Neural crest cell (in vitro differentiated cells): ENCODE results near the gene GIT2. TPM values are rescaled to one million over a fixed set of nuclear protein-coding genes. Genes with fewer than 3 reads are reported as not detected.

Source experiments
- DNase-seq: peaks from one replicate; pipeline ENCODE4 v3.0.0; 2021; ENCODE audit warnings: low read depth, mixed read lengths, low spot score
- H3K27ac Mint-ChIP-seq: one replicate; pipeline ENCODE4 v1.8.0; 2021; ENCODE audit warnings: mild to moderate bottlenecking, mixed read lengths; ENCODE audit not compliant: unreplicated experiment
- H3K27me3 Mint-ChIP-seq: 2 replicates; pipeline ENCODE4 v1.8.0; 2021; ENCODE audit warnings: low read depth, mild to moderate bottlenecking, mixed read lengths
- H3K36me3 Mint-ChIP-seq: 2 replicates; pipeline ENCODE4 v1.8.0; 2021; ENCODE audit warnings: low read depth, mild to moderate bottlenecking, mixed read lengths
- H3K4me1 Mint-ChIP-seq: 2 replicates; pipeline ENCODE4 v1.8.0; 2021; ENCODE audit warnings: mixed read lengths
- H3K4me3 Mint-ChIP-seq: one replicate; pipeline ENCODE4 v1.8.0; 2021; ENCODE audit warnings: mild to moderate bottlenecking, mixed read lengths
- H3K9me3 Mint-ChIP-seq: 2 replicates; pipeline ENCODE4 v1.8.0; 2021; ENCODE audit warnings: mixed read lengths
- total RNA-seq: library from RNA; stranded (reverse); gene quantifications from 2 replicates; pipeline ENCODE4 v1.2.1, GENCODE V29; 2021
- TF ChIP-seq, protein P1 (sequence below): fragments of 200-600 bp; sonication (generic); conservative IDR thresholded peaks from 2 replicates; pipeline ENCODE4 v1.5.0; 2021; ENCODE audit warnings: antibody characterized with exemption, mild to moderate bottlenecking

GIT2 gene
- total RNA-seq, 1 donor from 2014 or later, result 31.1 TPM

- H3K36me3 Mint-ChIP-seq, result peaks cover 13% of the 10 kb centered on the region
Observed at GRCh38 chr12:109948368-109948767, 47.8 kb downstream of the GIT2 start.

DNA sequence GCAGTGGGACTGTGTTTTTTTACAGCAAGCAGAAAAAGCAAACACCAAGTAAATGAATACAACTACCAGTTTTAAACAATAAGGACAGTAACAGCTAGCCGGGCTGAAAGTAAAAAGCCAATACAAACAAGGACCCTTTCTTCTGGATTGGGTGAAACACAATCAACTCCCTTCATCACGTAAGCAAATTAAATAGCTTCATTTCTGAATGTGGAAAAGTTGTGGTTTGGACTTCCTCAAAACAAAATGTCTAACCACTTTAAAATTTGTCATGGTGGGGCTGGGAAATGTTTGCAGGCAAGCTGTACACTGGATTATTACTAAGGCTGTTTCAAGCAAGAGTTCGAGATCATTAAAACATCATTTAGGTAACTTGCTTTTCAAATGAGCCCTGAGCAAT, 48.6 kb downstream of the GIT2 start:
- peak overlapping the region; percentile 16 for H3K4me3 Mint-ChIP-seq
- no peaks in the 10 kb centered on the region for H3K9me3 Mint-ChIP-seq
- H3K27me3 Mint-ChIP-seq, result no peaks in the 10 kb centered on the region
- H3K4me1 Mint-ChIP-seq, result peaks cover 51% of the 10 kb centered on the region
- no peak for DNase-seq
- H3K36me3 Mint-ChIP-seq, result peaks cover 11% of the 10 kb centered on the region
- TF ChIP-seq, protein P1, sequence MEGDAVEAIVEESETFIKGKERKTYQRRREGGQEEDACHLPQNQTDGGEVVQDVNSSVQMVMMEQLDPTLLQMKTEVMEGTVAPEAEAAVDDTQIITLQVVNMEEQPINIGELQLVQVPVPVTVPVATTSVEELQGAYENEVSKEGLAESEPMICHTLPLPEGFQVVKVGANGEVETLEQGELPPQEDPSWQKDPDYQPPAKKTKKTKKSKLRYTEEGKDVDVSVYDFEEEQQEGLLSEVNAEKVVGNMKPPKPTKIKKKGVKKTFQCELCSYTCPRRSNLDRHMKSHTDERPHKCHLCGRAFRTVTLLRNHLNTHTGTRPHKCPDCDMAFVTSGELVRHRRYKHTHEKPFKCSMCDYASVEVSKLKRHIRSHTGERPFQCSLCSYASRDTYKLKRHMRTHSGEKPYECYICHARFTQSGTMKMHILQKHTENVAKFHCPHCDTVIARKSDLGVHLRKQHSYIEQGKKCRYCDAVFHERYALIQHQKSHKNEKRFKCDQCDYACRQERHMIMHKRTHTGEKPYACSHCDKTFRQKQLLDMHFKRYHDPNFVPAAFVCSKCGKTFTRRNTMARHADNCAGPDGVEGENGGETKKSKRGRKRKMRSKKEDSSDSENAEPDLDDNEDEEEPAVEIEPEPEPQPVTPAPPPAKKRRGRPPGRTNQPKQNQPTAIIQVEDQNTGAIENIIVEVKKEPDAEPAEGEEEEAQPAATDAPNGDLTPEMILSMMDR, result no peak
- peak overlapping the region; percentile 70 for H3K27ac Mint-ChIP-seq

More at GRCh38 chr12:109948368-109948767, 47.8 kb downstream of the GIT2 start:
- H3K27me3 Mint-ChIP-seq, result no peaks in the 10 kb centered on the region
- no peaks in the 10 kb centered on the region for H3K9me3 Mint-ChIP-seq
- no peak for DNase-seq
- TF ChIP-seq, protein P1, result no peak
- H3K4me1 Mint-ChIP-seq, result peaks cover 51% of the 10 kb centered on the region
- H3K27ac Mint-ChIP-seq, result peak overlapping the region; percentile 37
- no peak overlapping the region for H3K4me3 Mint-ChIP-seq

GRCh38 chr12:109946913-109947312, 49.3 kb downstream of the GIT2 start:
- no peak for DNase-seq
- peaks cover 51% of the 10 kb centered on the region for H3K4me1 Mint-ChIP-seq
- H3K27ac Mint-ChIP-seq, result peak overlapping the region; percentile 70
- H3K27me3 Mint-ChIP-seq, result no peaks in the 10 kb centered on the region
- no peaks in the 10 kb centered on the region for H3K9me3 Mint-ChIP-seq
- H3K36me3 Mint-ChIP-seq, result peaks cover 6% of the 10 kb centered on the region
- peak overlapping the region; percentile 2 for H3K4me3 Mint-ChIP-seq
- TF ChIP-seq, protein P1, result no peak

GRCh38 chr12:109946505-109946904, 49.7 kb downstream of the GIT2 start:
- no peaks in the 10 kb centered on the region for H3K9me3 Mint-ChIP-seq
- TF ChIP-seq, protein P1, result no peak
- no peaks in the 10 kb centered on the region for H3K27me3 Mint-ChIP-seq
- peaks cover 51% of the 10 kb centered on the region for H3K4me1 Mint-ChIP-seq
- no peak for DNase-seq
- H3K27ac Mint-ChIP-seq, result peak overlapping the region; percentile 70
- peak overlapping the region; percentile 2 for H3K4me3 Mint-ChIP-seq
- H3K36me3 Mint-ChIP-seq, result peaks cover 3% of the 10 kb centered on the region

DNA sequence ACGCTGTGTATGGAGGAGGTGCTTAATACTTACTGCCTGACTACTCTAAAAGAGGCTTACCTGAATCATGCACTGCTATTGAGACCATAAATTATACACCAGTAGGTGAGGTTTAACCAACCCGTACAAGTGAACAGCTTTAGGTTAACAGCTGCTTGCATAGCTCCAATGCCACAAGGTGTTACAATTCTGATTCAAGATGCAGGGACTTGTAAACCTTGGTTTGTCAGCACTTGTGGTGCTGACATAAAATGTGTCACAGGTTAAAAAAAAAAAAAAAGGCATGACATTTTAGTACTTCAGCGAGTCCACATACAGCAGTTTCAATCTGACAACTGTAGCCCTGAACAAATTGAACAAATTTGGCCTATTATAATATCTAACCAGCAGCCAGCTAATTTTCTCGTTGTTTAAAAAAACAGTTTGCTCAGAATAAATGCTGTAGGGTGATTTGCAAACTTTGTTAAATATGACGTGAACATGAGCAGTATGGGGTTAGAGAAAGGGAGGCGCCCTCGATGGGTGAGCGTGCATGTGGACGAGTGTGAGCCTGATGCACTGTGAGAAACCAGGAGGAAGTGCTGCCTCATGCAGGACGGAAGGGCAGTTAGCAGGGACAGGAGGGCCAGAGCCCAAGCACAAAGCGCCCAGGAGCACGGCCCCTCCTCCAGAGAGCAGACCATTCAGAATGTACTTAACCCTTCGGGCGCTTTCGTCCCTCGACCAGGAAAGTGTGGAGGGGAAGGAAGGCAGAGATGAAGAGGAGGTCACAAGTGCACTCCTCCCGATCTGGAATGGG, 51.4 kb downstream of the GIT2 start:
- TF ChIP-seq, protein P1, result no peak
- H3K27ac Mint-ChIP-seq, result peak overlapping the region; percentile 93

More for the DNA sequence above, 51.4 kb downstream of the GIT2 start:
- no peaks in the 10 kb centered on the region for H3K27me3 Mint-ChIP-seq
- no peaks in the 10 kb centered on the region for H3K9me3 Mint-ChIP-seq
- DNase-seq, result peak; percentile 55
- H3K4me3 Mint-ChIP-seq, result peak overlapping the region; percentile 79
- peaks cover 2% of the 10 kb centered on the region for H3K36me3 Mint-ChIP-seq
- H3K4me1 Mint-ChIP-seq, result peaks cover 44% of the 10 kb centered on the region
